Gastrocnemius medialis (tissue), 4 donors: ENCODE data around the gene TMEM30A. TPM values are rescaled to one million over a fixed set of nuclear protein-coding genes. Genes with fewer than 3 reads are reported as not detected.

Experiments
- ATAC-seq, 2 donors: fragments of 150-250 bp; one replicate each; pipeline ENCODE4 v1.9.1; 2016
- DNase-seq, 2 donors: peaks; one replicate each; pipeline ENCODE4 v3.0.0-alpha.2; 2019
- H3K27ac ChIP-seq, 4 donors: fragments of 200-600 bp; sonication (generic); 1 replicate in 1 of 4; 2 replicates in 3 of 4; pipeline ENCODE4 v1.5.1; 2016 to 2018; ENCODE audit warnings: mild to moderate bottlenecking in 2 of 4, moderate library complexity in 1 of 4
- H3K27me3 ChIP-seq, 3 donors: fragments of 200-600 bp; sonication (generic) in 2 of 3; 1 replicate in 1 of 3; 2 replicates in 2 of 3; pipeline versions ENCODE4 v1.5.1 to v1.6.0; 2016 to 2019; ENCODE audit warnings: mild to moderate bottlenecking in 1 of 3, moderate library complexity in 1 of 3
- H3K36me3 ChIP-seq, 2 donors: fragments of 200-600 bp; sonication (generic) in 1 of 2; one replicate each; pipeline ENCODE4 v1.5.1; 2017 to 2018
- H3K4me1 ChIP-seq, 2 donors: fragments of 200-600 bp; sonication (generic) in 1 of 2; one replicate each; pipeline ENCODE4 v1.5.1; 2016 to 2017; ENCODE audit warnings: mild to moderate bottlenecking in 2 of 2
- H3K4me3 ChIP-seq, 4 donors: fragments of 200-600 bp; sonication (generic) in 3 of 4; 1 replicate in 1 of 4; 2 replicates in 3 of 4; pipeline ENCODE4 v1.5.1; 2016 to 2019; ENCODE audit warnings: mild to moderate bottlenecking in 2 of 4
- H3K9me3 ChIP-seq, 3 donors: fragments of 200-600 bp; sonication (generic) in 2 of 3; 1 replicate in 1 of 3; 2 replicates in 2 of 3; pipeline ENCODE4 v1.5.1; 2016 to 2019
- CTCF ChIP-seq, 5 experiments: fragments of 450-650 bp in 3 of 5; fragments of 200-600 bp in 2 of 5; sonication (generic) in 2 of 5; IDR thresholded peaks in 4 of 5; conservative IDR thresholded peaks in 1 of 5; 1 replicate in 4 of 5; 2 replicates in 1 of 5; pipeline ENCODE4 v1.5.1; 2016 to 2019; ENCODE audit warnings: antibody characterized with exemption in 5 of 5, mild to moderate bottlenecking in 3 of 5, moderate library complexity in 3 of 5
- POLR2A ChIP-seq, 2 donors: fragments of 450-650 bp; IDR thresholded peaks; one replicate each; pipeline ENCODE4 v1.6.1; 2017; ENCODE audit warnings: antibody characterized with exemption in 2 of 2, mild to moderate bottlenecking in 2 of 2, moderate library complexity in 2 of 2
- in situ Hi-C, 4 donors: fragments of 200-750 bp; cut with MboI; loops; one replicate each; pipeline versions ENCODE4 v1.15.0 to v1.8.0; 2017; ENCODE audit warnings: low sequenced_read_pairs in 4 of 4
- intact Hi-C: fragments of 100-400 bp; cut with DNase I; formaldehyde crosslinking; loops from one replicate; pipeline ENCODE4 v1.15.1; 2023; ENCODE audit warnings: low total_unique reads
- total RNA-seq, 4 donors: library from RNA; depleted of rRNA; stranded (reverse); fragments of >200 nt; gene quantifications; one replicate each; pipeline versions ENCODE4 v1.1.0 to v1.2.3, GENCODE V29; 2016

Gene TMEM30A
- total RNA-seq, 4 donors from 2014 or later: 23.8 to 44.4 (median 31.9) TPM

- H3K4me3 ChIP-seq: peak overlapping the region; percentile 52 to 57 (median 56)
- in situ Hi-C loops (loop anchor here (10.0 to 25.0 kb wide), 9 partner anchors 452 to 1544 kb away; partner anchors contain the start of gene SLC17A5 (in 1 of the 4)), intact Hi-C loops (loop anchor here (5.0 to 10.0 kb wide), 4 partner anchors 109 to 1692 kb away; no protein-coding TSS in a partner anchor)
- H3K9me3 ChIP-seq: no peaks in the 10 kb centered on the region
- peaks cover 36 to 56% (median 49%) of the 10 kb centered on the region in 3 donors for H3K27me3 ChIP-seq
- peak in 1 of 2 donors; percentile 14 for DNase-seq
- no peaks in the 10 kb centered on the region for H3K36me3 ChIP-seq
- peaks cover 8 to 27% of the 10 kb centered on the region in 2 donors for H3K4me1 ChIP-seq
- H3K27ac ChIP-seq: peak overlapping the region; percentile 6 to 57 (median 44)
- TF ChIP-seq CTCF (IDR thresholded peaks at IDR 0.05 in 4 of 5, conservative IDR thresholded peaks at IDR 0.05 in 1 of 5): no peak
- no peak for TF ChIP-seq POLR2A (IDR thresholded peaks at IDR 0.05)
- ATAC-seq: no peak
Observed at GRCh38 chr6:75206576-75207342, 77.8 kb downstream of the TMEM30A start.

DNA sequence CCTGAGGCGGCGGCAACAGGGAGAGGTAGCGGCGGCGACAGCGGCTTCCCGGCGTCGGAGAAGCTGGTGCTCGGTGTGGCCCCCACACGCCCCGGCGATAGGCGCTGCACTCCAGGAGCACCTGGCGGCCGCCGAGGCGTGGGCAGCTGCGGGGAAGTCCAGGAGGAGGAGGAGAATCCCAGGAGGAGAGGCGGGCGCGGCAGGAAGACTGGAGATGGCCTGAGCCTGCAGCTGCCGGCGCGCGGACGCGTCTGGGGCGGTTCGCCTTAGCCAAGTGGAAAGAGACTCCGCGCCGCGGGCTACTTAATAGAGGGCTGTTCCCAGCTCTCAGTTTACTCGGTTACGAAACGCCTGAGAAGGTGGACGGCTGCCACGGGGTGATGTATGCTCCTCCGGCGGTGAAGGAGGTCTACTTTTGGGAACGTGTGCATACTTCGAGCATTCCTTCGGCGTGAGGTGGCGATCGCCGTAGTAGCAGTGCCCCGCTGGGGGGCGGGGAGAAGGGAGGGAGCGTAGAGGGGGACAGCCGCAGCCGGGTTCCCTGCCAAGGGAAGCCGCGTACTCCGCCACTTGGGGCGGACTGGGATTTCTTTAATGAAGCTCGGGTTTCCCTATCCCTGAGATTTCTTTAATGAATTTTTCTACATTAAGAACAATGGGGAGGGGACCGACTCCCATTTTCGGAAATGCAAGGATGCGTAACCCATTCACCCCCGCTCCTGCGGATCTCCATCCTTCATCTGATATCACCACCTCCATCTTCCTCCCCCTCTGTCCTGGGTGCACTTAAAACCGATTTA, 78.6 kb downstream of the TMEM30A start, which contains the start of gene COL12A1:
Gene COL12A1 (minus strand): TSS at position 278 of the 800 bp plus-strand sequence. CDS start 3,261 bp downstream, outside the sequence.
- in situ Hi-C loops (loop anchor here (10.0 to 25.0 kb wide), 9 partner anchors 451 to 1544 kb away; partner anchors contain the start of gene SLC17A5 (in 1 of the 4)), intact Hi-C loops (loop anchor here (5.0 to 10.0 kb wide), 4 partner anchors 109 to 1691 kb away; no protein-coding TSS in a partner anchor)
- peak; percentile 72 to 87 for DNase-seq
- Histone ChIP-seq H3K27ac (peak within 1 kb of the TSS; percentile 46 to 62 (median 56)), H3K4me1 (peaks cover 8 to 27% of the 10 kb centered on the region in 2 donors), H3K4me3 (peak within 1 kb of the TSS; percentile 52 to 57 (median 56)), H3K27me3 (peaks cover 44 to 59% (median 54%) of the 10 kb centered on the region in 3 donors), H3K36me3 (no peaks in the 10 kb centered on the region), H3K9me3 (no peaks in the 10 kb centered on the region)
- ATAC-seq: peak; percentile 61 to 70
- TF ChIP-seq POLR2A (IDR thresholded peaks at IDR 0.05) (peak; percentile 31 to 59), CTCF (IDR thresholded peaks at IDR 0.05 in 4 of 5, conservative IDR thresholded peaks at IDR 0.05 in 1 of 5) (no peak)

- H3K9me3 ChIP-seq: no peaks in the 10 kb centered on the region
- peaks cover 8 to 27% of the 10 kb centered on the region in 2 donors for H3K4me1 ChIP-seq
- no peak for ATAC-seq
- TF ChIP-seq CTCF (IDR thresholded peaks at IDR 0.05 in 4 of 5, conservative IDR thresholded peaks at IDR 0.05 in 1 of 5): no peak
- no peak for TF ChIP-seq POLR2A (IDR thresholded peaks at IDR 0.05)
- in situ Hi-C loops (loop anchor here (10.0 to 25.0 kb wide), 9 partner anchors 450 to 1543 kb away; partner anchors contain the start of gene SLC17A5 (in 1 of the 4)), intact Hi-C loops (loop anchor here (5.0 to 10.0 kb wide), 4 partner anchors 108 to 1690 kb away; no protein-coding TSS in a partner anchor)
- no peaks in the 10 kb centered on the region for H3K36me3 ChIP-seq
- peak overlapping the region; percentile 52 to 57 (median 56) for H3K4me3 ChIP-seq
- DNase-seq: no peak
- H3K27me3 ChIP-seq: peaks cover 47 to 59% (median 54%) of the 10 kb centered on the region in 3 donors
- H3K27ac ChIP-seq: peak overlapping the region; percentile 46 to 62 (median 56)
Observed at GRCh38 chr6:75204959-75205775, 79.4 kb downstream of the TMEM30A start.
